ENCODE data around the gene KRT79.

- TF ChIP-seq CTCF (IDR thresholded peaks at IDR 0.05) = no peak
- TF ChIP-seq POLR2AphosphoS5 (IDR thresholded peaks at IDR 0.05) = no peak
Measured at GRCh38 chr12:52796429-52796794, 37.7 kb downstream of the KRT79 start.
